HL-60 (cell line): ENCODE measurements around the gene USP40.

Source experiments
- DNase-seq, 2 experiments: peaks; one replicate each; pipeline ENCODE4 v3.0.0-alpha.2; 2010 to 2020; ENCODE audit warnings: low read depth in 1 of 2, low spot score in 1 of 2
- H3K27ac ChIP-seq: fragments of 250-450 bp; sonication (Bioruptor Pico); replicated peaks from 2 replicates; pipeline ENCODE4 v1.5.1; 2020; ENCODE audit warnings: mild to moderate bottlenecking, moderate library complexity
- H3K27me3 ChIP-seq: fragments of 250-450 bp; sonication (Bioruptor Pico); 2 replicates; pipeline ENCODE4 v1.5.1; 2021; ENCODE audit warnings: mild to moderate bottlenecking, moderate library complexity; ENCODE audit not compliant: insufficient read depth, poor library complexity, severe bottlenecking
- H3K4me3 ChIP-seq: replicated peaks from 2 replicates; pipeline ENCODE4 v1.5.1; 2011; ENCODE audit warnings: mild to moderate bottlenecking, control low read depth, low read length; ENCODE audit not compliant: insufficient read depth
- GABPA ChIP-seq: IDR thresholded peaks from 2 replicates; pipeline ENCODE4 v1.6.1; 2012; ENCODE audit warnings: low read depth
- POLR2AphosphoS5 ChIP-seq: IDR thresholded peaks from 2 replicates; pipeline ENCODE4 v1.6.1; 2012; ENCODE audit warnings: low read depth
- REST ChIP-seq: IDR thresholded peaks from 2 replicates; pipeline ENCODE4 v1.6.1; 2012; ENCODE audit warnings: low read depth; ENCODE audit not compliant: insufficient replicate concordance
- SPI1 ChIP-seq: IDR thresholded peaks from 2 replicates; pipeline ENCODE4 v1.6.1; 2012; ENCODE audit warnings: low read depth, mild to moderate bottlenecking, borderline replicate concordance
- TF ChIP-seq, protein P1 (sequence below): IDR thresholded peaks from one replicate; pipeline ENCODE4 v1.5.1; 2011; ENCODE audit warnings: low read length, control low read depth, inconsistent platforms; ENCODE audit not compliant: insufficient read depth

USP40 gene

DNA sequence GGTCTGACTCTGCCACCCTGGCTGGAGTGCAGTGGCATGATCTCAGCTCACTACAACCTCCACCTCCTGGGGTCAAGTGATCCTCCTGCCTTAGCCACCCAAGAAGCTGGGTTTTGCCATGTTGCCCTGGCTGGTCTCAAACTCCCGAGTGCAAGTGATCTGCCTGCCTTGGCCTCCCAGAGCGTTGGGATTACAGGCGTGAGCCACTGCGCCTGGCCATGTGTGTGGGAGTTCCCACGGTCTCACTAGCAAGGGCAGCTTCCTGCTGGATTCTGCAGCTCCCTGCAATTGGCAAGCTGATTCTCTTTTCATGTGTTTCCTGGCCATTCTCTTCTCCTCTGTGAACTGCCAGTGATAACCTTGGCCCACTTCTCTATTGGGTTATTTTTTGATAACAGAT, 84.0 kb downstream of the USP40 start:
- DNase-seq: no peak
- no peaks in the 10 kb centered on the region for H3K27me3 ChIP-seq
- TF ChIP-seq, protein P1, sequence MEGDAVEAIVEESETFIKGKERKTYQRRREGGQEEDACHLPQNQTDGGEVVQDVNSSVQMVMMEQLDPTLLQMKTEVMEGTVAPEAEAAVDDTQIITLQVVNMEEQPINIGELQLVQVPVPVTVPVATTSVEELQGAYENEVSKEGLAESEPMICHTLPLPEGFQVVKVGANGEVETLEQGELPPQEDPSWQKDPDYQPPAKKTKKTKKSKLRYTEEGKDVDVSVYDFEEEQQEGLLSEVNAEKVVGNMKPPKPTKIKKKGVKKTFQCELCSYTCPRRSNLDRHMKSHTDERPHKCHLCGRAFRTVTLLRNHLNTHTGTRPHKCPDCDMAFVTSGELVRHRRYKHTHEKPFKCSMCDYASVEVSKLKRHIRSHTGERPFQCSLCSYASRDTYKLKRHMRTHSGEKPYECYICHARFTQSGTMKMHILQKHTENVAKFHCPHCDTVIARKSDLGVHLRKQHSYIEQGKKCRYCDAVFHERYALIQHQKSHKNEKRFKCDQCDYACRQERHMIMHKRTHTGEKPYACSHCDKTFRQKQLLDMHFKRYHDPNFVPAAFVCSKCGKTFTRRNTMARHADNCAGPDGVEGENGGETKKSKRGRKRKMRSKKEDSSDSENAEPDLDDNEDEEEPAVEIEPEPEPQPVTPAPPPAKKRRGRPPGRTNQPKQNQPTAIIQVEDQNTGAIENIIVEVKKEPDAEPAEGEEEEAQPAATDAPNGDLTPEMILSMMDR: no peak
- TF ChIP-seq POLR2AphosphoS5: no peak

GRCh38 chr2:233481368-233482142, 85.0 kb downstream of the USP40 start:
- TF ChIP-seq GABPA: no peak
- no peak for TF ChIP-seq SPI1
- TF ChIP-seq, protein P1: no peak
- no peak for TF ChIP-seq REST
- TF ChIP-seq POLR2AphosphoS5: no peak
- Histone ChIP-seq H3K27ac (no peak overlapping the region), H3K27me3 (no peaks in the 10 kb centered on the region), H3K4me3 (no peak overlapping the region)
- DNase-seq: no peak

More for the DNA sequence above, 84.0 kb downstream of the USP40 start:
- Histone ChIP-seq H3K4me3 (no peak overlapping the region), H3K27ac (no peak overlapping the region)

- peak in 1 of 2 experiments; percentile 76 for DNase-seq
- H3K27ac ChIP-seq: no peak overlapping the region
- no peak overlapping the region for H3K4me3 ChIP-seq
- H3K27me3 ChIP-seq: no peaks in the 10 kb centered on the region
- TF ChIP-seq REST (no peak), GABPA (no peak), POLR2AphosphoS5 (no peak), SPI1 (no peak)
- TF ChIP-seq, protein P1: no peak
Measured at GRCh38 chr2:233480490-233481202, 85.9 kb downstream of the USP40 start.
